HL-60 (cell line): Measurements from ENCODE around the gene LOXL1.

Experiments
- DNase-seq, 2 experiments: peaks; one replicate each; pipeline ENCODE4 v3.0.0-alpha.2; 2010 to 2020; ENCODE audit warnings: low read depth in 1 of 2, low spot score in 1 of 2
- H3K27ac ChIP-seq: fragments of 250-450 bp; sonication (Bioruptor Pico); replicated peaks from 2 replicates; pipeline ENCODE4 v1.5.1; 2020; ENCODE audit warnings: mild to moderate bottlenecking, moderate library complexity
- H3K27me3 ChIP-seq: fragments of 250-450 bp; sonication (Bioruptor Pico); 2 replicates; pipeline ENCODE4 v1.5.1; 2021; ENCODE audit warnings: mild to moderate bottlenecking, moderate library complexity; ENCODE audit not compliant: insufficient read depth, poor library complexity, severe bottlenecking
- H3K4me3 ChIP-seq: replicated peaks from 2 replicates; pipeline ENCODE4 v1.5.1; 2011; ENCODE audit warnings: mild to moderate bottlenecking, control low read depth, low read length; ENCODE audit not compliant: insufficient read depth
- GABPA ChIP-seq: IDR thresholded peaks from 2 replicates; pipeline ENCODE4 v1.6.1; 2012; ENCODE audit warnings: low read depth
- POLR2AphosphoS5 ChIP-seq: IDR thresholded peaks from 2 replicates; pipeline ENCODE4 v1.6.1; 2012; ENCODE audit warnings: low read depth
- SPI1 ChIP-seq: IDR thresholded peaks from 2 replicates; pipeline ENCODE4 v1.6.1; 2012; ENCODE audit warnings: low read depth, mild to moderate bottlenecking, borderline replicate concordance
- TF ChIP-seq, protein P1 (sequence below): IDR thresholded peaks from one replicate; pipeline ENCODE4 v1.5.1; 2011; ENCODE audit warnings: low read length, control low read depth, inconsistent platforms; ENCODE audit not compliant: insufficient read depth
- TF ChIP-seq, protein P2 (sequence below): IDR thresholded peaks from 2 replicates; pipeline ENCODE4 v1.6.1; 2012; ENCODE audit warnings: low read depth; ENCODE audit not compliant: insufficient replicate concordance

LOXL1 gene

DNA sequence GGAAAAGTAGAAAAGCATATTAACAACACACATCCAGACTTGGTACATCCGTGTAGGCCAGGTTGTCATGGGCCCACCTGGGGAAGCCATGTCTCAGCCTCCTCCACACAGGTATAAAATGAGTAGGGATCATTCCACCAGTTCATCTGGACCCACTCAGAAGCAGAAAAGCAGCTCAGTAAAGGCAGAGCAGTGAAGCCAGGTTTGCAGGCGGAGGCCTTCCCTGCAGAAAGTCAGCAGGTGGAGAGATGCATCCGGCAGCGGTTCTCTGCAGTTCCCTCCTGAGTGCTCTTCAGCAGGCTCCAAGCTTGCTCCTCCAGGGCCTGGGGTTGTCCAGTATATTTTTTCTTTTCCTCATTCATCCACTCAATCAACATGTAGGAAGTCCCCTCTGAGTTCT is 22.1 kb downstream of the LOXL1 start:
- DNase-seq = no peak
- Histone ChIP-seq H3K4me3 (no peak overlapping the region), H3K27me3 (no peaks in the 10 kb centered on the region), H3K27ac (no peak overlapping the region)
- TF ChIP-seq, protein P1, sequence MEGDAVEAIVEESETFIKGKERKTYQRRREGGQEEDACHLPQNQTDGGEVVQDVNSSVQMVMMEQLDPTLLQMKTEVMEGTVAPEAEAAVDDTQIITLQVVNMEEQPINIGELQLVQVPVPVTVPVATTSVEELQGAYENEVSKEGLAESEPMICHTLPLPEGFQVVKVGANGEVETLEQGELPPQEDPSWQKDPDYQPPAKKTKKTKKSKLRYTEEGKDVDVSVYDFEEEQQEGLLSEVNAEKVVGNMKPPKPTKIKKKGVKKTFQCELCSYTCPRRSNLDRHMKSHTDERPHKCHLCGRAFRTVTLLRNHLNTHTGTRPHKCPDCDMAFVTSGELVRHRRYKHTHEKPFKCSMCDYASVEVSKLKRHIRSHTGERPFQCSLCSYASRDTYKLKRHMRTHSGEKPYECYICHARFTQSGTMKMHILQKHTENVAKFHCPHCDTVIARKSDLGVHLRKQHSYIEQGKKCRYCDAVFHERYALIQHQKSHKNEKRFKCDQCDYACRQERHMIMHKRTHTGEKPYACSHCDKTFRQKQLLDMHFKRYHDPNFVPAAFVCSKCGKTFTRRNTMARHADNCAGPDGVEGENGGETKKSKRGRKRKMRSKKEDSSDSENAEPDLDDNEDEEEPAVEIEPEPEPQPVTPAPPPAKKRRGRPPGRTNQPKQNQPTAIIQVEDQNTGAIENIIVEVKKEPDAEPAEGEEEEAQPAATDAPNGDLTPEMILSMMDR = no peak
- no peak for TF ChIP-seq SPI1
- TF ChIP-seq, protein P2, sequence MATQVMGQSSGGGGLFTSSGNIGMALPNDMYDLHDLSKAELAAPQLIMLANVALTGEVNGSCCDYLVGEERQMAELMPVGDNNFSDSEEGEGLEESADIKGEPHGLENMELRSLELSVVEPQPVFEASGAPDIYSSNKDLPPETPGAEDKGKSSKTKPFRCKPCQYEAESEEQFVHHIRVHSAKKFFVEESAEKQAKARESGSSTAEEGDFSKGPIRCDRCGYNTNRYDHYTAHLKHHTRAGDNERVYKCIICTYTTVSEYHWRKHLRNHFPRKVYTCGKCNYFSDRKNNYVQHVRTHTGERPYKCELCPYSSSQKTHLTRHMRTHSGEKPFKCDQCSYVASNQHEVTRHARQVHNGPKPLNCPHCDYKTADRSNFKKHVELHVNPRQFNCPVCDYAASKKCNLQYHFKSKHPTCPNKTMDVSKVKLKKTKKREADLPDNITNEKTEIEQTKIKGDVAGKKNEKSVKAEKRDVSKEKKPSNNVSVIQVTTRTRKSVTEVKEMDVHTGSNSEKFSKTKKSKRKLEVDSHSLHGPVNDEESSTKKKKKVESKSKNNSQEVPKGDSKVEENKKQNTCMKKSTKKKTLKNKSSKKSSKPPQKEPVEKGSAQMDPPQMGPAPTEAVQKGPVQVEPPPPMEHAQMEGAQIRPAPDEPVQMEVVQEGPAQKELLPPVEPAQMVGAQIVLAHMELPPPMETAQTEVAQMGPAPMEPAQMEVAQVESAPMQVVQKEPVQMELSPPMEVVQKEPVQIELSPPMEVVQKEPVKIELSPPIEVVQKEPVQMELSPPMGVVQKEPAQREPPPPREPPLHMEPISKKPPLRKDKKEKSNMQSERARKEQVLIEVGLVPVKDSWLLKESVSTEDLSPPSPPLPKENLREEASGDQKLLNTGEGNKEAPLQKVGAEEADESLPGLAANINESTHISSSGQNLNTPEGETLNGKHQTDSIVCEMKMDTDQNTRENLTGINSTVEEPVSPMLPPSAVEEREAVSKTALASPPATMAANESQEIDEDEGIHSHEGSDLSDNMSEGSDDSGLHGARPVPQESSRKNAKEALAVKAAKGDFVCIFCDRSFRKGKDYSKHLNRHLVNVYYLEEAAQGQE = no peak

DNA sequence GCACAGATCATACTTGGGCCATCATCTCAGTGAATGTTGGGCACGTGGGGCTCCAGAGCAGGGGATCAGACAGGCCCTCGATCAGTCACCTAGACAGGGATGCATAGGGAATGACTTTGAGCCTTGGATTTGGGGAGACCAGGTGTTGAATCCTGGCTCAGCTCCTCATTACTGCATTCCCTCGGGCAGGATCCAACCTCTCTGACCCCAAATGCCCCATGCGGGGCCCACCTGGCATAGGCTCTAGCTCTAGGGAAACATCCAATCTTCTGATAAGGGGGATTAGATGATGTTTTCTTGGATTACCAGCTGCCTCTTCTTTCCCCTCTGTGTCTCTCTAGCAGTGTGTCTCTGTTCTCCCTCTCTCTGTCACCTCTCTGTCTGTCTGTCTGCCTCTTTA is 22.7 kb downstream of the LOXL1 start:
- Histone ChIP-seq H3K27me3 (no peaks in the 10 kb centered on the region), H3K27ac (no peak overlapping the region), H3K4me3 (no peak overlapping the region)
- no peak for DNase-seq
- TF ChIP-seq, protein P2 = no peak
- TF ChIP-seq POLR2AphosphoS5 (no peak), GABPA (no peak)

DNA sequence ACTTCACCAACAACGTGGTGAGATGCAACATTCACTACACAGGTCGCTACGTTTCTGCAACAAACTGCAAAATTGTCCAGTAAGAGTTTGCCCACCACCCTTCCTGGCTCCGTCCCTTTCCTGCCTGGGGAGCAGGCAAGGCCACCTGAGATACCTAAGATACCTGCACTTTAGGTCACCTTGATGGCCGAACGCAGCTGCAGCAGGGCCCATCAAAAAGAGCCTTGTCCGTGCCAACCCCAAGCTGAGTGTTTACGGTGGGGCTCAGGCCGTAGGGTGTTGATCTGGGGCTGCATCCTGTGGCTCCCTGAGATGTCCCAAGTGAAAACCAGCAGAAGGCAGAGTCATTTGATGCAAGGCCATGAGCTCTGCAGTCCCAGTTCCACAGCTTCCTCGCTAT is 23.2 kb downstream of the LOXL1 start:
- Histone ChIP-seq H3K27me3 (no peaks in the 10 kb centered on the region), H3K4me3 (no peak overlapping the region), H3K27ac (no peak overlapping the region)
- TF ChIP-seq SPI1 (no peak), POLR2AphosphoS5 (no peak), GABPA (no peak)
- TF ChIP-seq, protein P2 = no peak
- TF ChIP-seq, protein P1 = no peak
- no peak for DNase-seq

DNA sequence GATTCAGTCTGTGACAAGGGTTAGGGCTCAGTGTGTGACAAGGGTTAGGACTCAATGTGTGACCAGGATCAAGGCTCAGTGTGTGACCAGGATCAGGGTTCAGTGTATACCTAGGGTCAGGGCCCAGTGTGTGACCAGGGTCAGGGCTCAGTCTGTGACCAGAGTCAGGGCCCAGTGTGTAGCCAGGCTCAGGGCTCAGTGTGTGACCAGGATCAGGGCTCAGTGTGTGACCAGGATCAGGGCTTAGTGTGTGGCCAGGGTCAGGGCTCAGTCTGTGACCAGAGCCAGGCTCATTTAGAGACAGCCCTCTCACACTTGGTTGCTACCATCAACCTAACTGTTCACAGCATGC is 24.2 kb downstream of the LOXL1 start:
- Histone ChIP-seq H3K27ac (no peak overlapping the region), H3K4me3 (no peak overlapping the region), H3K27me3 (no peaks in the 10 kb centered on the region)
- TF ChIP-seq SPI1 (no peak), GABPA (no peak), POLR2AphosphoS5 (no peak)
- TF ChIP-seq, protein P2 = no peak
- TF ChIP-seq, protein P1 = no peak
- DNase-seq = no peak
